IMR-90 (cell line): ENCODE results near the gene NFASC.

ENCODE experiments used
- BHLHE40 ChIP-seq: fragments of 150-350 bp; IDR thresholded peaks from 2 replicates; pipeline ENCODE4 v1.6.1; 2016; ENCODE audit warnings: mild to moderate bottlenecking, low read depth, low read length
- FOS ChIP-seq: fragments of 150-350 bp; IDR thresholded peaks from 2 replicates; pipeline ENCODE4 v1.6.1; 2016; ENCODE audit warnings: low read depth, low read length

- TF ChIP-seq BHLHE40: no peak
- no peak for TF ChIP-seq FOS
Observed at GRCh38 chr1:205030896-205031295, 160.2 kb downstream of the NFASC start.
